ENCODE measurements around the gene WSCD2. TPM values are rescaled to one million over a fixed set of nuclear protein-coding genes. Genes with fewer than 3 reads are reported as not detected.

WSCD2 gene
- polyA plus RNA-seq, 1 of the 3 experiments (the other 2 are of a cell fraction), result 0.03 TPM

DNA sequence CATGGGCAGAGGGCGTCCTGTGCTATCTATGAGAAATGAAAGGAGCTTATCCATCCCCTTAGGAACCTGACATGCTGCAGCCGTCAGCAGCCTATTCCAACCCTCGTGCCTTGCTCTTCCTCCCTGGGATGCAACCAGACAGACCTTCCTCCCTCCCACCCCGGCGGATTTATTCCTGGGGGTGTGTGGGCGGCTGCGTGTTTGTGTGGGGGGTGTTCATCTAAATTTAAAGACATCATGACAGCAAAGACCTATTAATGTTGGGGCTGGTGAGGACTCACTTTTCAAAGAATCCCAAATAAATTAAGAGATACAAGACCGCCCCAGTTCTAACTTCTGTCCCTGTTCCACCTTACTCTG, 52.0 kb downstream of the WSCD2 start:
- Histone ChIP-seq H2AFZ (ENCODE audit: low read depth) (no peak overlapping the region), H3K27ac (ENCODE audit: low read depth in 2 of 2, low read length in 1 of 2) (no peak overlapping the region), H3K9ac (no peak overlapping the region), H3K4me2 (no peak overlapping the region), H3K79me2 (ENCODE audit: insufficient read depth) (no peaks in the 10 kb centered on the region), H3F3A (replicated peaks; ENCODE audit: insufficient read depth) (no peaks in the 10 kb centered on the region), H3K9me2 (no peaks in the 10 kb centered on the region), H3K27me3 (ENCODE audit: insufficient read depth) (no peaks in the 10 kb centered on the region), H3K4me3 (ENCODE audit: low read depth in 2 of 2, low read length in 1 of 2) (no peak overlapping the region), H3K4me1 (ENCODE audit: control insufficient read depth in 1 of 2, insufficient read depth in 2 of 2, low read depth in 1 of 2, low read length in 1 of 2) (peaks cover 0 to 2% of the 10 kb centered on the region in 2 experiments; a peak in 1 of 4 replicates), H3K36me3 (replicated peaks in 1 of 2; ENCODE audit: control insufficient read depth in 1 of 2, insufficient read depth in 2 of 2, low read length in 1 of 2) (no peaks in the 10 kb centered on the region), H3K9me3 (no peaks in the 10 kb centered on the region), H4K20me1 (ENCODE audit: insufficient read depth) (no peaks in the 10 kb centered on the region)
- WGBS (ENCODE audit: low lambda C conversion rate), result 22% methylated on average over 7 of the region's 8 CpGs
- POLR2A ChIA-PET, result no interaction called here
- TF ChIP-seq SMC3 (IDR thresholded peaks at IDR 0.05; ENCODE audit: low read depth, low read length) (no peak), YY1 (IDR thresholded peaks at IDR 0.05; ENCODE audit: low read depth) (no peak), TAF1 (IDR thresholded peaks at IDR 0.05; ENCODE audit: borderline replicate concordance, low read depth, low read length) (no peak), FOXM1 (IDR thresholded peaks at IDR 0.05; ENCODE audit: low read depth) (no peak), GABPA (IDR thresholded peaks at IDR 0.05; ENCODE audit: low read depth) (no peak), RCOR1 (IDR thresholded peaks at IDR 0.05; ENCODE audit: low read length) (no peak), GATA2 (CRISPR knock-in tag; IDR thresholded peaks at IDR 0.05) (no peak), RXRA (IDR thresholded peaks at IDR 0.05; ENCODE audit: borderline replicate concordance, low read depth) (no peak), RFX5 (IDR thresholded peaks at IDR 0.05; ENCODE audit: low read length) (no peak), FOSL2 (IDR thresholded peaks at IDR 0.05; ENCODE audit: borderline replicate concordance, low read depth) (no peak), EP300 (IDR thresholded peaks at IDR 0.05; ENCODE audit: borderline replicate concordance in 1 of 2, low read depth in 1 of 2, low read length in 1 of 2) (no peak), MXI1 (IDR thresholded peaks at IDR 0.05; ENCODE audit: low read depth, low read length) (no peak), POLR2AphosphoS5 (IDR thresholded peaks at IDR 0.05; ENCODE audit: low read depth, low read length) (no peak), FOXJ3 (CRISPR knock-in tag; IDR thresholded peaks at IDR 0.05) (no peak)
- TF ChIP-seq, protein P1, sequence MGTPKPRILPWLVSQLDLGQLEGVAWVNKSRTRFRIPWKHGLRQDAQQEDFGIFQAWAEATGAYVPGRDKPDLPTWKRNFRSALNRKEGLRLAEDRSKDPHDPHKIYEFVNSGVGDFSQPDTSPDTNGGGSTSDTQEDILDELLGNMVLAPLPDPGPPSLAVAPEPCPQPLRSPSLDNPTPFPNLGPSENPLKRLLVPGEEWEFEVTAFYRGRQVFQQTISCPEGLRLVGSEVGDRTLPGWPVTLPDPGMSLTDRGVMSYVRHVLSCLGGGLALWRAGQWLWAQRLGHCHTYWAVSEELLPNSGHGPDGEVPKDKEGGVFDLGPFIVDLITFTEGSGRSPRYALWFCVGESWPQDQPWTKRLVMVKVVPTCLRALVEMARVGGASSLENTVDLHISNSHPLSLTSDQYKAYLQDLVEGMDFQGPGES (IDR thresholded peaks at IDR 0.05; ENCODE audit: low read depth, low read length), result no peak
- TF ChIP-seq, protein P2, sequence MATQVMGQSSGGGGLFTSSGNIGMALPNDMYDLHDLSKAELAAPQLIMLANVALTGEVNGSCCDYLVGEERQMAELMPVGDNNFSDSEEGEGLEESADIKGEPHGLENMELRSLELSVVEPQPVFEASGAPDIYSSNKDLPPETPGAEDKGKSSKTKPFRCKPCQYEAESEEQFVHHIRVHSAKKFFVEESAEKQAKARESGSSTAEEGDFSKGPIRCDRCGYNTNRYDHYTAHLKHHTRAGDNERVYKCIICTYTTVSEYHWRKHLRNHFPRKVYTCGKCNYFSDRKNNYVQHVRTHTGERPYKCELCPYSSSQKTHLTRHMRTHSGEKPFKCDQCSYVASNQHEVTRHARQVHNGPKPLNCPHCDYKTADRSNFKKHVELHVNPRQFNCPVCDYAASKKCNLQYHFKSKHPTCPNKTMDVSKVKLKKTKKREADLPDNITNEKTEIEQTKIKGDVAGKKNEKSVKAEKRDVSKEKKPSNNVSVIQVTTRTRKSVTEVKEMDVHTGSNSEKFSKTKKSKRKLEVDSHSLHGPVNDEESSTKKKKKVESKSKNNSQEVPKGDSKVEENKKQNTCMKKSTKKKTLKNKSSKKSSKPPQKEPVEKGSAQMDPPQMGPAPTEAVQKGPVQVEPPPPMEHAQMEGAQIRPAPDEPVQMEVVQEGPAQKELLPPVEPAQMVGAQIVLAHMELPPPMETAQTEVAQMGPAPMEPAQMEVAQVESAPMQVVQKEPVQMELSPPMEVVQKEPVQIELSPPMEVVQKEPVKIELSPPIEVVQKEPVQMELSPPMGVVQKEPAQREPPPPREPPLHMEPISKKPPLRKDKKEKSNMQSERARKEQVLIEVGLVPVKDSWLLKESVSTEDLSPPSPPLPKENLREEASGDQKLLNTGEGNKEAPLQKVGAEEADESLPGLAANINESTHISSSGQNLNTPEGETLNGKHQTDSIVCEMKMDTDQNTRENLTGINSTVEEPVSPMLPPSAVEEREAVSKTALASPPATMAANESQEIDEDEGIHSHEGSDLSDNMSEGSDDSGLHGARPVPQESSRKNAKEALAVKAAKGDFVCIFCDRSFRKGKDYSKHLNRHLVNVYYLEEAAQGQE (IDR thresholded peaks at IDR 0.05; ENCODE audit: low read depth, low read length), result no peak
- TF ChIP-seq, protein P3, sequence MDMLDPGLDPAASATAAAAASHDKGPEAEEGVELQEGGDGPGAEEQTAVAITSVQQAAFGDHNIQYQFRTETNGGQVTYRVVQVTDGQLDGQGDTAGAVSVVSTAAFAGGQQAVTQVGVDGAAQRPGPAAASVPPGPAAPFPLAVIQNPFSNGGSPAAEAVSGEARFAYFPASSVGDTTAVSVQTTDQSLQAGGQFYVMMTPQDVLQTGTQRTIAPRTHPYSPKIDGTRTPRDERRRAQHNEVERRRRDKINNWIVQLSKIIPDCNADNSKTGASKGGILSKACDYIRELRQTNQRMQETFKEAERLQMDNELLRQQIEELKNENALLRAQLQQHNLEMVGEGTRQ (IDR thresholded peaks at IDR 0.05; ENCODE audit: borderline replicate concordance, low read depth, low read length), result no peak
- TF ChIP-seq, protein P4, sequence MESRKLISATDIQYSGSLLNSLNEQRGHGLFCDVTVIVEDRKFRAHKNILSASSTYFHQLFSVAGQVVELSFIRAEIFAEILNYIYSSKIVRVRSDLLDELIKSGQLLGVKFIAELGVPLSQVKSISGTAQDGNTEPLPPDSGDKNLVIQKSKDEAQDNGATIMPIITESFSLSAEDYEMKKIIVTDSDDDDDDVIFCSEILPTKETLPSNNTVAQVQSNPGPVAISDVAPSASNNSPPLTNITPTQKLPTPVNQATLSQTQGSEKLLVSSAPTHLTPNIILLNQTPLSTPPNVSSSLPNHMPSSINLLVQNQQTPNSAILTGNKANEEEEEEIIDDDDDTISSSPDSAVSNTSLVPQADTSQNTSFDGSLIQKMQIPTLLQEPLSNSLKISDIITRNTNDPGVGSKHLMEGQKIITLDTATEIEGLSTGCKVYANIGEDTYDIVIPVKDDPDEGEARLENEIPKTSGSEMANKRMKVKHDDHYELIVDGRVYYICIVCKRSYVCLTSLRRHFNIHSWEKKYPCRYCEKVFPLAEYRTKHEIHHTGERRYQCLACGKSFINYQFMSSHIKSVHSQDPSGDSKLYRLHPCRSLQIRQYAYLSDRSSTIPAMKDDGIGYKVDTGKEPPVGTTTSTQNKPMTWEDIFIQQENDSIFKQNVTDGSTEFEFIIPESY (IDR thresholded peaks at IDR 0.05; ENCODE audit: borderline replicate concordance, low read depth), result no peak
- TF ChIP-seq, protein P5, sequence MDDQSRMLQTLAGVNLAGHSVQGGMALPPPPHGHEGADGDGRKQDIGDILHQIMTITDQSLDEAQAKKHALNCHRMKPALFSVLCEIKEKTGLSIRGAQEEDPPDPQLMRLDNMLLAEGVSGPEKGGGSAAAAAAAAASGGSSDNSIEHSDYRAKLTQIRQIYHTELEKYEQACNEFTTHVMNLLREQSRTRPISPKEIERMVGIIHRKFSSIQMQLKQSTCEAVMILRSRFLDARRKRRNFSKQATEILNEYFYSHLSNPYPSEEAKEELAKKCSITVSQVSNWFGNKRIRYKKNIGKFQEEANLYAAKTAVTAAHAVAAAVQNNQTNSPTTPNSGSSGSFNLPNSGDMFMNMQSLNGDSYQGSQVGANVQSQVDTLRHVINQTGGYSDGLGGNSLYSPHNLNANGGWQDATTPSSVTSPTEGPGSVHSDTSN (IDR thresholded peaks at IDR 0.05), result no peak
- DNase-seq, result no peak
- CTCF ChIA-PET, result interaction anchor here (1.1 to 2.5 kb wide), 4 partner anchors 14 to 276 kb away, joined by 4 to 11 read pairs (median 7); partner anchors contain the start of gene WSCD2

Data from SK-N-SH (cell line).